GM18870 (cell line): ENCODE results near the gene SYNPO2.
"Not testable (repeated sequence)": the region's sequence is repeated elsewhere in the genome, so short reads cannot be mapped to it uniquely, and the experiment has no call there.

Experiments used
- ATAC-seq: cut with Tn5 transposase; IDR thresholded peaks from one replicate; pipeline ENCODE4 v1.9.1; 2021; ENCODE audit warnings: moderate library complexity; ENCODE audit not compliant: unreplicated experiment

The SYNPO2 gene

GRCh38 chr4:118973295-118973694 lies 84.6 kb downstream of the SYNPO2 start:
- no peak for ATAC-seq

GRCh38 chr4:118974758-118975157 lies 86.1 kb downstream of the SYNPO2 start:
- ATAC-seq = no peak

GRCh38 chr4:118975449-118976192 lies 87.0 kb downstream of the SYNPO2 start:
- no peak for ATAC-seq

GRCh38 chr4:118976193-118976560 lies 87.5 kb downstream of the SYNPO2 start:
- ATAC-seq = not testable (repeated sequence)

- ATAC-seq = not testable (repeated sequence)
Observed at GRCh38 chr4:118977100-118977499, 88.4 kb downstream of the SYNPO2 start.

GRCh38 chr4:118979712-118980111 lies 91.1 kb downstream of the SYNPO2 start:
- no peak for ATAC-seq

GRCh38 chr4:118981171-118981838 lies 92.7 kb downstream of the SYNPO2 start:
- no peak for ATAC-seq

GRCh38 chr4:118981839-118982381 lies 93.3 kb downstream of the SYNPO2 start:
- peak; percentile 84 for ATAC-seq

- no peak for ATAC-seq
Observed at GRCh38 chr4:118983293-118983692, 94.6 kb downstream of the SYNPO2 start.

GRCh38 chr4:118983831-118984230 lies 95.2 kb downstream of the SYNPO2 start:
- ATAC-seq = no peak

GRCh38 chr4:118985170-118986000 lies 96.7 kb downstream of the SYNPO2 start:
- ATAC-seq = no peak

- no peak for ATAC-seq
Observed at GRCh38 chr4:118987959-118988634, 99.4 kb downstream of the SYNPO2 start.

GRCh38 chr4:118988635-118988972 lies 100.0 kb downstream of the SYNPO2 start:
- no peak for ATAC-seq

- no peak for ATAC-seq
Observed at GRCh38 chr4:118989098-118990080, 100.7 kb downstream of the SYNPO2 start.

GRCh38 chr4:118991686-118992085 lies 103.0 kb downstream of the SYNPO2 start:
- no peak for ATAC-seq

GRCh38 chr4:118992149-118992548 lies 103.5 kb downstream of the SYNPO2 start:
- no peak for ATAC-seq

GRCh38 chr4:118993333-118993732 lies 104.7 kb downstream of the SYNPO2 start:
- no peak for ATAC-seq

- ATAC-seq = no peak
Observed at GRCh38 chr4:118994030-118994429, 105.4 kb downstream of the SYNPO2 start.

- no peak for ATAC-seq
Observed at GRCh38 chr4:118995693-118996391, 107.2 kb downstream of the SYNPO2 start.
